HL-60/S4 (cell line): Measurements from ENCODE around the gene ALG13.
"Not testable (repeated sequence)": the region's sequence is repeated elsewhere in the genome, so short reads cannot be mapped to it uniquely, and the experiment has no call there.

Source experiments
- in situ Hi-C: fragments of 300-500 bp; cut with MboI; formaldehyde crosslinking; loops from 2 replicates; pipeline ENCODE4 v1.14.3; 2022; ENCODE audit warnings: low sequenced_read_pairs

Gene ALG13

GRCh38 chrX:111756486-111756885 lies 75.5 kb downstream of the ALG13 start:
- in situ Hi-C loops, result no loop called here

- in situ Hi-C loops, result no loop called here
Observed at GRCh38 chrX:111759686-111760085, 78.7 kb downstream of the ALG13 start.

DNA sequence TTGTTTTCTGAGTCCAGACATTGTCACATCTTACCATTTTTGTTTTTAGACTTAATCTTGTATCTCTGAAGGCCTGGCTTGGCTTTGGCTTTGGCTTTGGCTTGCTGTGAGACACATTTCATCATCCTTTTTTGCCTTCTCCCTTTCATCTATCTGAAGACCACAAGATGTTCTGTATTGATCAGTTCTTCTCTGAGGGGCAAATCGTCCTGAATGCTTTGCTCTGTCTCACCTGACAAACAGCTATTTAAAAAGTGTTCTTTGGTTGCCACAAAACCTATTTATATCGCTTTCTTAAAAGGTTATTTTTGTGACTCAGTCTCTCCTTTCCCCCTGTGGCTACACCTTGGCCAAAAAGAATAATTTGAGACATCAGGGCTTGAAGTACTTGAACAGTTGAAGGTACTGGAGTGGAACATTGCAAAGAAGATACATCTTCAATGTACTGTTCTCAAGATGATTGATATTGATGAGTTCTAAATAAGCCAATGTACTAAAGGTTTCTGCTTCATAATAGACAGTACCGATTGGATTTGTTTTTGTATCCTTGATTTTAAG lies 80.7 kb downstream of the ALG13 start:
- in situ Hi-C loops, result no loop called here

DNA sequence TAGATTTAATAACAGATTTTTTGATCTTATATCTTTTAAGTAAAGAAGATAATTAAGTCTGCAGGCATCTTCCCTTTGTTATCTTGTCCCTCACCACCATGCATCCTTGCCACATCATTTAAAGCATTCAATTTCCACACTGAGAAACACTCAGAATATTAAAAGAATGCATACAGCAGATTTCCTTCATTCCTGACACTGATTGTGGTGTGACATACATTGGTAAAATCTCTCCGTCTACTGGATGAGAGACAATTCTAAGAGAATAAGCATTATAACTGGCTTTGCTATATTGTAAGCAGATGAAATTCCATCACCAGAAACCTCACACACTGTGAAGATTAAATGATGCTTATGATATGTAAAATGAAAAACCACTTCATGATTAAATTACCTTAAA lies 97.6 kb downstream of the ALG13 start:
- in situ Hi-C loops, result no loop called here

- in situ Hi-C loops, result no loop called here
Observed at GRCh38 chrX:111779582-111779981, 98.6 kb downstream of the ALG13 start.

DNA sequence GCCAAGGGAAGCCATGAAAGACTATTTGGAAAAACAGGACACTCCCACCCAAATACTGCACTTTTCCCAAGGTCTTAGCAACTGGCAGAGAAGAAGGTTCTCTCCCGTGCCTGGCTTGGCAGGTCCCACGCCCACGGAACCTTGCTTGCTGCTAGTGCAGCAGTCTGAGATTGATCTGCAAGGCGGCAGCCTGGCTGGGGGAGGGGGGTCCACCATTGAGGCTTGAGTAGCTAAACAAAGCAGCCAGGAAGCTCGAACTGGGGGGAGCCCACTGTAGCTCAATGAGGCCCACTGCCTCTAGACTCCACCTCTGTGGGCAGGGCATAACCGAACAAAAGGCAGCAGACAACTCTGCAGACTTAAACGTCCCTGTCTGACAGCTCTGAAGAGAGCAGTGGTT lies 103.7 kb downstream of the ALG13 start:
- in situ Hi-C loops, result no loop called here

DNA sequence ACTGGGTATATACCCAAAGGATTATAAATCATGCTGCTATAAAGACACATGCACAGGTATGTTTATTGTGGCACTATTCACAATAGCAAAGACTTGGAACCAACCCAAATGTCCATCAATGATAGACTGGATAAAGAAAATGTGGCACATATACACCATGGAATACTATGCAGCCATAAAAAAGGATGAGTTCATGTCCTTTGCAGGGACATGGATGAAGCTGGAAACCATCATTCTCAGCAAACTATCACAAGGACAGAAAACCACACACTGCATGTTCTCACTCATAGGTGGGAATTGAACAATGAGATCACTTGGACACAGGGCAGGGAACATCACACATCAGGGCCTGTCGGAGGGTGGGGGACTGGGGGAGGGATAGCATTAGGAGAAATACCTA lies 109.1 kb downstream of the ALG13 start:
- in situ Hi-C loops, result not testable (repeated sequence)
